IPS-18c (cell line): ENCODE measurements around the gene OLFM1.

ENCODE experiments used
- H3K4me3 ChIP-seq: 2 replicates; pipeline ENCODE4 v1.7.0; 2013; ENCODE audit warnings: low read depth, mild to moderate bottlenecking, low read length, moderate library complexity; ENCODE audit not compliant: insufficient read depth
- H3K9me3 ChIP-seq: one replicate; pipeline ENCODE4 v1.6.1; 2013; ENCODE audit warnings: mild to moderate bottlenecking, low read length, moderate library complexity; ENCODE audit not compliant: control insufficient read depth, insufficient read depth

Gene OLFM1

GRCh38 chr9:135095470-135096407 lies 8.3 kb downstream of the OLFM1 start:
- H3K9me3 ChIP-seq: no peaks in the 10 kb centered on the region

GRCh38 chr9:135096408-135096895 lies 9.0 kb downstream of the OLFM1 start:
- Histone ChIP-seq H3K9me3 (no peaks in the 10 kb centered on the region), H3K4me3 (no peak overlapping the region)

More at GRCh38 chr9:135095470-135096407, 8.3 kb downstream of the OLFM1 start:
- no peak overlapping the region for H3K4me3 ChIP-seq

GRCh38 chr9:135098400-135099105 lies 11.1 kb downstream of the OLFM1 start:
- no peaks in the 10 kb centered on the region for H3K9me3 ChIP-seq
- no peak overlapping the region for H3K4me3 ChIP-seq

- no peaks in the 10 kb centered on the region for H3K9me3 ChIP-seq
- H3K4me3 ChIP-seq: no peak overlapping the region
These were observed 12.1 kb downstream of the OLFM1 start for GRCh38 chr9:135099574-135099973.

GRCh38 chr9:135100241-135100681 lies 12.8 kb downstream of the OLFM1 start:
- no peak overlapping the region for H3K4me3 ChIP-seq
- H3K9me3 ChIP-seq: no peaks in the 10 kb centered on the region

GRCh38 chr9:135100725-135101410 lies 13.4 kb downstream of the OLFM1 start:
- Histone ChIP-seq H3K9me3 (no peaks in the 10 kb centered on the region), H3K4me3 (no peak overlapping the region)

GRCh38 chr9:135101486-135101885 lies 14.0 kb downstream of the OLFM1 start:
- no peaks in the 10 kb centered on the region for H3K9me3 ChIP-seq
- no peak overlapping the region for H3K4me3 ChIP-seq

GRCh38 chr9:135101926-135102325 lies 14.5 kb downstream of the OLFM1 start:
- Histone ChIP-seq H3K4me3 (no peak overlapping the region), H3K9me3 (no peaks in the 10 kb centered on the region)

GRCh38 chr9:135102331-135102730 lies 14.9 kb downstream of the OLFM1 start:
- no peaks in the 10 kb centered on the region for H3K9me3 ChIP-seq
- H3K4me3 ChIP-seq: no peak overlapping the region

GRCh38 chr9:135103001-135103446 lies 15.6 kb downstream of the OLFM1 start:
- Histone ChIP-seq H3K9me3 (no peaks in the 10 kb centered on the region), H3K4me3 (no peak overlapping the region)

- H3K4me3 ChIP-seq: no peak overlapping the region
- no peaks in the 10 kb centered on the region for H3K9me3 ChIP-seq
These were observed 16.6 kb downstream of the OLFM1 start for GRCh38 chr9:135103931-135104639.

- Histone ChIP-seq H3K4me3 (no peak overlapping the region), H3K9me3 (no peaks in the 10 kb centered on the region)
These were observed 17.3 kb downstream of the OLFM1 start for GRCh38 chr9:135104761-135105160.

- no peaks in the 10 kb centered on the region for H3K9me3 ChIP-seq
- no peak overlapping the region for H3K4me3 ChIP-seq
These were observed 17.8 kb downstream of the OLFM1 start for GRCh38 chr9:135105211-135105745.

- Histone ChIP-seq H3K9me3 (no peaks in the 10 kb centered on the region), H3K4me3 (no peak overlapping the region)
These were observed 18.5 kb downstream of the OLFM1 start for GRCh38 chr9:135105938-135106491.

GRCh38 chr9:135106551-135107270 lies 19.2 kb downstream of the OLFM1 start:
- Histone ChIP-seq H3K4me3 (no peak overlapping the region), H3K9me3 (no peaks in the 10 kb centered on the region)
